OCI-LY1 (cell line): Measurements from ENCODE around the gene UNC5B.

Experiments used
- EZH2 ChIP-seq: fragments of 200-600 bp; sonication (generic), shearing (Covaris generic); IDR thresholded peaks from 2 replicates; pipeline ENCODE4 v1.8.0; 2017; ENCODE audit warnings: borderline replicate concordance, mixed run types, mild to moderate bottlenecking, antibody characterized with exemption, low read length, moderate library complexity, mixed read lengths
- TF ChIP-seq, protein P1 (sequence below): fragments of 200-600 bp; sonication (generic), shearing (Covaris generic); IDR thresholded peaks from 2 replicates; pipeline ENCODE4 v1.5.1; 2017; ENCODE audit warnings: mild to moderate bottlenecking, antibody characterized with exemption, low read length, moderate library complexity, mixed read lengths

DNA sequence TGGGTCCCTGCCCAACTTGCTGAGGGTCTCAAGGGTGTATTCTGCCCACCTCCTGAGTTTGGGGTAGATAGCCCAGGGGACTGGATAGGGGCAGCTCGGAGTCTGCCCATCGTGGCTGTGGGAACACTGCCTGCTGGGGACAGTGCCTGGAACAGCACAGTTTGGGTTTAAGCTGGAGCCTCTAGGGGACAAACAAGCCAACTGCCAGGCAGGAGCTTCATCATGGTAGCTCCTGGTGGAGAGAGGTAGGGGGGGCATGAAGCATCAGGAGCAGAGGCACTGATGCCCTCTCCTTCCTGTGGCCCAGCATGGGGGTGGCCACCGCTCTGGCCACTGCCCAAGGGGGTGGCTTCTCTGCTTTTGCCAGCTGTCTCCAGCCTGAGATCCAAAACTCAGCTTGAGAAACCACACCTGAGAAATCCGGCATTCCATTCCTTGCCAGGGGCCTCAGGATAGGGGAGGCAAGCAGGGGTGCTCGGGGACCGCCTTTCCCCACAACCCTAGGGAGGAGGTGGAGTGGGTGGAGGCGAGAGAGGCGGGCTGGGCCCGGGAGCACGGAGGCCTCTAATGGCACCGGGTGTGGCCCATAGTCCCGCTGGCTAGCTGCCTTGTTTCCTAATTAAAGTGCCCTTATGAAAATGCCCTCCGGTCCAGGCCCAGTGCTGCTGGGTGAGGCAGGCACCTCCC is 47.6 kb downstream of the UNC5B start:
- TF ChIP-seq, protein P1, sequence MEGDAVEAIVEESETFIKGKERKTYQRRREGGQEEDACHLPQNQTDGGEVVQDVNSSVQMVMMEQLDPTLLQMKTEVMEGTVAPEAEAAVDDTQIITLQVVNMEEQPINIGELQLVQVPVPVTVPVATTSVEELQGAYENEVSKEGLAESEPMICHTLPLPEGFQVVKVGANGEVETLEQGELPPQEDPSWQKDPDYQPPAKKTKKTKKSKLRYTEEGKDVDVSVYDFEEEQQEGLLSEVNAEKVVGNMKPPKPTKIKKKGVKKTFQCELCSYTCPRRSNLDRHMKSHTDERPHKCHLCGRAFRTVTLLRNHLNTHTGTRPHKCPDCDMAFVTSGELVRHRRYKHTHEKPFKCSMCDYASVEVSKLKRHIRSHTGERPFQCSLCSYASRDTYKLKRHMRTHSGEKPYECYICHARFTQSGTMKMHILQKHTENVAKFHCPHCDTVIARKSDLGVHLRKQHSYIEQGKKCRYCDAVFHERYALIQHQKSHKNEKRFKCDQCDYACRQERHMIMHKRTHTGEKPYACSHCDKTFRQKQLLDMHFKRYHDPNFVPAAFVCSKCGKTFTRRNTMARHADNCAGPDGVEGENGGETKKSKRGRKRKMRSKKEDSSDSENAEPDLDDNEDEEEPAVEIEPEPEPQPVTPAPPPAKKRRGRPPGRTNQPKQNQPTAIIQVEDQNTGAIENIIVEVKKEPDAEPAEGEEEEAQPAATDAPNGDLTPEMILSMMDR = no peak
- TF ChIP-seq EZH2 = no peak
